HepG2 (cell line): ENCODE results near the gene ALX3. TPM values are rescaled to one million over a fixed set of nuclear protein-coding genes. Genes with fewer than 3 reads are reported as not detected.

Experiments used
- ATAC-seq: fragments of 200-7000 bp; cut with Tn5 transposase; 3 replicates; pipeline ENCODE4 v1.9.1; 2020; ENCODE audit warnings: mild to moderate bottlenecking, moderate library complexity
- BruUV-seq: library from RNA; stranded (reverse); fragments of 400-500 nt; replicated peaks from 2 replicates; lab custom pipeline; 2021; lab: Mats Ljungman, UMichigan
- CTCF ChIA-PET: fragments of 300-600 bp; formaldehyde crosslinking; extraction: SDS; loops from one replicate; lab custom pipeline; 2021; ENCODE audit warnings: low total read pairs, inconsistent platforms, low intra/inter-chr PET ratio; lab: Yijun Ruan, JAX
- POLR2A ChIA-PET: fragments of 350-600 bp; sonication (Branson Sonifier 250); formaldehyde crosslinking; loops from one replicate; lab custom pipeline; 2020; ENCODE audit warnings: antibody characterized with exemption, inconsistent platforms; lab: Yijun Ruan, JAX
- DNase-seq: peaks from one replicate; pipeline ENCODE4 v3.0.0-alpha.2; 2015; ENCODE audit warnings: low spot score
- FAIRE-seq: peaks from 3 replicates; lab custom pipeline; 2011; peaks lifted over from hg19 to GRCh38; lab: Jason Lieb, UNC
- H2AFZ ChIP-seq: one replicate; pipeline ENCODE4 v1.6.1; 2011; ENCODE audit warnings: low read length, inconsistent platforms
- H3K27ac ChIP-seq: fragments of 300-600 bp; 3 replicates; pipeline ENCODE4 v1.8.0; 2011; ENCODE audit warnings: mixed run types, mild to moderate bottlenecking, mixed read lengths, low read length, inconsistent platforms; ENCODE audit not compliant: insufficient read depth; ENCODE audit errors: extremely low read length
- H3K27me3 ChIP-seq, 2 experiments: fragments of 200-600 bp in 1 of 2; 2 replicates in 1 of 2; 3 replicates in 1 of 2; pipeline versions ENCODE4 v1.6.0 to v1.8.0; 2011; ENCODE audit warnings: low read length in 2 of 2, mild to moderate bottlenecking in 2 of 2, moderate library complexity in 2 of 2, inconsistent platforms in 1 of 2; ENCODE audit not compliant: insufficient read depth in 2 of 2, control insufficient read depth in 1 of 2
- H3K36me3 ChIP-seq, 2 experiments: fragments of 200-600 bp in 1 of 2; replicated peaks in 1 of 2; 2 replicates in 1 of 2; 3 replicates in 1 of 2; pipeline versions ENCODE4 v1.5.1 to v1.8.0; 2011; ENCODE audit warnings: low read length in 2 of 2, inconsistent platforms in 1 of 2; ENCODE audit not compliant: insufficient read depth in 2 of 2, control insufficient read depth in 1 of 2
- H3K4me1 ChIP-seq: 2 replicates; pipeline ENCODE4 v1.5.1; 2012; ENCODE audit warnings: low read length, inconsistent platforms; ENCODE audit not compliant: insufficient read depth
- H3K4me2 ChIP-seq: 2 replicates; pipeline ENCODE4 v1.6.0; 2011; ENCODE audit warnings: low read depth, low read length, inconsistent platforms
- H3K4me3 ChIP-seq, 3 experiments: fragments of 200-600 bp in 1 of 3; sonication (generic), shearing (Covaris generic) in 1 of 3; replicated peaks in 1 of 3; 2 replicates each; pipeline ENCODE4 v1.5.1; 2011 to 2016; ENCODE audit warnings: low read length in 3 of 3, inconsistent platforms in 2 of 3, low read depth in 2 of 3, mild to moderate bottlenecking in 2 of 3, control low read depth in 1 of 3, mixed read lengths in 1 of 3; ENCODE audit not compliant: insufficient read depth in 1 of 3
- H3K79me2 ChIP-seq: one replicate; pipeline ENCODE4 v1.6.1; 2011; ENCODE audit warnings: low read length, inconsistent platforms; ENCODE audit not compliant: insufficient read depth
- H3K9ac ChIP-seq: 2 replicates; pipeline ENCODE4 v1.6.0; 2011; ENCODE audit warnings: mild to moderate bottlenecking, low read depth, low read length, inconsistent platforms; ENCODE audit not compliant: insufficient read depth
- H3K9me3 ChIP-seq: 2 replicates; pipeline ENCODE4 v1.5.1; 2012; ENCODE audit warnings: mild to moderate bottlenecking, low read length
- H4K20me1 ChIP-seq: 2 replicates; pipeline ENCODE4 v1.6.0; 2011; ENCODE audit warnings: inconsistent platforms, mild to moderate bottlenecking, low read length, moderate library complexity; ENCODE audit not compliant: insufficient read depth
- CENPBD1 ChIP-seq: sonication (generic); formaldehyde crosslinking; IDR thresholded peaks from 2 replicates; pipeline ENCODE4 v1.8.0; 2022; ENCODE audit warnings: missing genetic modification reagents, low read depth, mild to moderate bottlenecking, borderline replicate concordance
- HNF4A ChIP-seq: sonication (generic); formaldehyde crosslinking; IDR thresholded peaks from 2 replicates; pipeline ENCODE4 v1.4.0; 2020; ENCODE audit warnings: missing genetic modification reagents
- NFRKB ChIP-seq: fragments of 450-650 bp; IDR thresholded peaks from 2 replicates; pipeline ENCODE4 v1.6.1; 2017
- RARG ChIP-seq: sonication (generic); formaldehyde crosslinking; IDR thresholded peaks from 2 replicates; pipeline ENCODE4 v1.4.0; 2020; ENCODE audit warnings: low read depth, mild to moderate bottlenecking, missing genetic modification reagents
- SP140L ChIP-seq: sonication (generic); formaldehyde crosslinking; IDR thresholded peaks from 2 replicates; pipeline ENCODE4 v1.4.0; 2020; ENCODE audit warnings: missing genetic modification reagents, borderline replicate concordance
- ZFAT ChIP-seq: sonication (generic); formaldehyde crosslinking; conservative IDR thresholded peaks from 2 replicates; pipeline ENCODE4 v1.8.1; 2023; ENCODE audit warnings: missing genetic modification reagents, inconsistent platforms
- ZFP36L1 ChIP-seq: sonication (generic); formaldehyde crosslinking; IDR thresholded peaks from 2 replicates; pipeline ENCODE4 v1.8.0; 2022; ENCODE audit warnings: mild to moderate bottlenecking, missing genetic modification reagents, moderate library complexity
- ZFP41 ChIP-seq: sonication (generic); formaldehyde crosslinking; IDR thresholded peaks from 2 replicates; pipeline ENCODE4 v1.4.0; 2020; ENCODE audit warnings: mild to moderate bottlenecking, missing genetic modification reagents, borderline replicate concordance
- ZMYM3 ChIP-seq: sonication (generic); formaldehyde crosslinking; IDR thresholded peaks from 2 replicates; pipeline ENCODE4 v1.5.1; 2020; ENCODE audit warnings: mild to moderate bottlenecking, missing genetic modification reagents
- ZNF160 ChIP-seq: sonication (generic); formaldehyde crosslinking; IDR thresholded peaks from 2 replicates; pipeline ENCODE4 v1.8.0; 2022; ENCODE audit warnings: mild to moderate bottlenecking, inconsistent platforms, missing genetic modification reagents
- ZNF530 ChIP-seq: sonication (generic); formaldehyde crosslinking; IDR thresholded peaks from 2 replicates; pipeline ENCODE4 v1.5.0; 2020; ENCODE audit warnings: low read depth, mild to moderate bottlenecking, missing genetic modification reagents
- ZNF543 ChIP-seq: sonication (generic); formaldehyde crosslinking; IDR thresholded peaks from 2 replicates; pipeline ENCODE4 v1.4.0; 2020; ENCODE audit warnings: mild to moderate bottlenecking, missing genetic modification reagents
- ZNF547 ChIP-seq: sonication (generic); formaldehyde crosslinking; IDR thresholded peaks from 2 replicates; pipeline ENCODE4 v1.5.1; 2020; ENCODE audit warnings: mild to moderate bottlenecking, missing genetic modification reagents
- ZNF879 ChIP-seq: sonication (generic); formaldehyde crosslinking; IDR thresholded peaks from 2 replicates; pipeline ENCODE4 v1.8.1; 2023; ENCODE audit warnings: missing genetic modification reagents
- ZSCAN21 ChIP-seq: sonication (generic); formaldehyde crosslinking; IDR thresholded peaks from 2 replicates; pipeline ENCODE4 v1.8.0; 2022; ENCODE audit warnings: mild to moderate bottlenecking, missing genetic modification reagents, moderate library complexity, borderline replicate concordance
- WGBS: methylation state at CpG from one replicate; pipeline ENCODE4 v1.1.6; 2017; ENCODE audit warnings: low lambda C conversion rate; 5-methylcytosine and 5-hydroxymethylcytosine counted together
- in situ Hi-C: cut with HindIII; loops from 2 replicates; pipeline ENCODE4 v1.10.0; 2017; ENCODE audit warnings: low pct_unique_long_range_greater_than_20kb; ENCODE audit not compliant: extremely low pct_ligation_motif_present
- intact Hi-C: fragments of 100-400 bp; cut with micrococcal nuclease; formaldehyde crosslinking; loops from one replicate; pipeline ENCODE4 v1.10.0; 2022; ENCODE audit not compliant: unreplicated experiment
- polyA plus RNA-seq, 8 experiments: library from polyadenylated mRNA; depleted of rRNA in 3 of 8; stranded (reverse) in 7 of 8; unstranded in 1 of 8; fragments of >200 nt; fragmentation: Illumina TruSeq in 4 of 8; extraction: Trizol in 4 of 8; gene quantifications; 2 replicates each; pipeline versions ENCODE4 v1.2.1 to v1.2.3, GENCODE V29; 2011 to 2016; ENCODE audit warnings: low read depth in 4 of 8, missing spikeins in 1 of 8, mixed read lengths in 1 of 8; ENCODE audit not compliant: insufficient read depth in 1 of 8
- total RNA-seq, 5 experiments: library from RNA; depleted of rRNA; stranded (reverse); fragments of >200 nt; fragmentation: Illumina TruSeq; extraction: Trizol; gene quantifications; 2 replicates each; pipeline ENCODE4 v1.2.3, GENCODE V29; 2016; ENCODE audit warnings: low read depth in 1 of 5
- TF ChIP-seq, protein P1 (sequence below): sonication (generic); formaldehyde crosslinking; IDR thresholded peaks from 2 replicates; pipeline ENCODE4 v1.8.0; 2022; ENCODE audit warnings: mild to moderate bottlenecking, missing genetic modification reagents, moderate library complexity
- TF ChIP-seq, protein P2 (sequence below): sonication (generic); formaldehyde crosslinking; IDR thresholded peaks from 2 replicates; pipeline ENCODE4 v1.4.0; 2020; ENCODE audit warnings: missing genetic modification reagents; ENCODE audit errors: not compliant biosample characterization

ALX3 gene
- total and polyA plus RNA-seq, 2 of the 13 experiments (the other 11 are each of a cell fraction or from before 2014, with no cell fraction given), result not detected

GRCh38 chr1:110069404-110070281, 829 bp downstream of the ALX3 start:
- no peaks in the 10 kb centered on the region for H3K79me2 ChIP-seq
- TF ChIP-seq, protein P1, sequence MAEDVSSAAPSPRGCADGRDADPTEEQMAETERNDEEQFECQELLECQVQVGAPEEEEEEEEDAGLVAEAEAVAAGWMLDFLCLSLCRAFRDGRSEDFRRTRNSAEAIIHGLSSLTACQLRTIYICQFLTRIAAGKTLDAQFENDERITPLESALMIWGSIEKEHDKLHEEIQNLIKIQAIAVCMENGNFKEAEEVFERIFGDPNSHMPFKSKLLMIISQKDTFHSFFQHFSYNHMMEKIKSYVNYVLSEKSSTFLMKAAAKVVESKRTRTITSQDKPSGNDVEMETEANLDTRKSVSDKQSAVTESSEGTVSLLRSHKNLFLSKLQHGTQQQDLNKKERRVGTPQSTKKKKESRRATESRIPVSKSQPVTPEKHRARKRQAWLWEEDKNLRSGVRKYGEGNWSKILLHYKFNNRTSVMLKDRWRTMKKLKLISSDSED, result no peak
- TF ChIP-seq ZSCAN21 (CRISPR knock-in tag) (no peak), ZNF160 (CRISPR knock-in tag) (no peak), ZFAT (CRISPR knock-in tag) (no peak), ZFP41 (CRISPR knock-in tag) (no peak), ZNF543 (no peak), ZMYM3 (CRISPR knock-in tag) (no peak), RARG (no peak), ZNF530 (CRISPR knock-in tag) (no peak), SP140L (CRISPR knock-in tag) (no peak), ZNF547 (CRISPR knock-in tag) (no peak), CENPBD1 (no peak), ZFP36L1 (CRISPR knock-in tag) (no peak), ZNF879 (CRISPR knock-in tag) (no peak), HNF4A (CRISPR knock-in tag) (no peak), NFRKB (no peak)
- TF ChIP-seq, protein P2, sequence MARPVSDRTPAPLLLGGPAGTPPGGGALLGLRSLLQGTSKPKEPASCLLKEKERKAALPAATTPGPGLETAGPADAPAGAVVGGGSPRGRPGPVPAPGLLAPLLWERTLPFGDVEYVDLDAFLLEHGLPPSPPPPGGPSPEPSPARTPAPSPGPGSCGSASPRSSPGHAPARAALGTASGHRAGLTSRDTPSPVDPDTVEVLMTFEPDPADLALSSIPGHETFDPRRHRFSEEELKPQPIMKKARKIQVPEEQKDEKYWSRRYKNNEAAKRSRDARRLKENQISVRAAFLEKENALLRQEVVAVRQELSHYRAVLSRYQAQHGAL, result no peak
- H3K9ac ChIP-seq, result no peak overlapping the region
- no peak overlapping the region for H2AFZ ChIP-seq
- no peaks in the 10 kb centered on the region for H3K9me3 ChIP-seq
- no peaks in the 10 kb centered on the region for H3K4me1 ChIP-seq
- H3K36me3 ChIP-seq, result no peaks in the 10 kb centered on the region
- 84% methylated on average over 35 of the region's 64 CpGs for WGBS
- ChIA-PET POLR2A (no interaction called here), CTCF (no interaction called here)
- ATAC-seq (no peak), FAIRE-seq (no peak), DNase-seq (no peak)
- intact Hi-C loops, result no loop called here
- no peak overlapping the region for H3K4me2 ChIP-seq
- no peak overlapping the region for H3K4me3 ChIP-seq
- BruUV-seq, result no TSS peak
- no peak overlapping the region for H3K27ac ChIP-seq
- peaks cover 5 to 28% of the 10 kb centered on the region in 2 experiments; a peak in 4 of 5 replicates for H3K27me3 ChIP-seq
- H4K20me1 ChIP-seq, result no peaks in the 10 kb centered on the region
- in situ Hi-C loops, result no loop called here
